ENCODE results near the gene TMC8. TPM values are rescaled to one million over a fixed set of nuclear protein-coding genes. Genes with fewer than 3 reads are reported as not detected.
A peak's percentile ranks its signal among the peaks of the same experiment; 100 is the strongest.
"Not testable (repeated sequence)": the region's sequence is repeated elsewhere in the genome, so short reads cannot be mapped to it uniquely, and the experiment has no call there.

TMC8 gene
- total RNA-seq, 2 experiments from 2014 or later, result 258 to 278 TPM

DNA sequence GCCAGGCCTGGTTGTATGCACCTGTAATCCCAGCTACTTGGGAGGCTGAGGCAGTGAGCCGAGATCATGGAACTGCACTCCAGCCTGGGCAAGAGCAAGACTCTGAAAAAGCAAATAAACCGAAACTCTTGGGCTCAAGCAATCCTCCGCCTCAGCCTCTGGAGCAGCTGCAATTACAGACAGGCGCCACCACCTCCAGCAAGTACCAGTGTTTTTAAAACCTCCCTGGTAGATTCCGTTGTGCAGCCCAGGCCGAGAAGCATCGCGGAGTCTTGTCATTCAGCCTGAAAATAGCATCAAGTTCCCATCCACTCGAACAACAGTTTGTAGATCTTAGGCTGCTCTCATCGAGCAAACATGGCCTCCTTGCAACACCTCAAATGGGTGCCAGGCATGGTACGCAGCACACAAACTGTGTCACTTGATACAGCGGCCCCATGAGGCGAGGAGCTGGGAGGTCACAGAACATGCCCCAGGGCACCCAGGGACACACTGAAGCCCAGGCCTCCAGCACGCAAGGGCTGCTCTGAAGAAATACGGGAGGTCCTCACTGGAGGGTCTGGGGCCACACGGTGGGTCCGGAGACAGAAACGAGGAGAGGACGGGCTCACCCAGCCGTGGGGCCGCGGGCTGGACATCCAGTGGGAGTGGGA, 20.1 kb upstream of the TMC8 start:
- Mint-ChIP-seq H3K9me3 (ENCODE audit: insufficient read depth) (no peaks in the 10 kb centered on the region), H3K27me3 (ENCODE audit: low read depth) (no peaks in the 10 kb centered on the region), H3K36me3 (ENCODE audit: low read depth) (peaks cover 64% of the 10 kb centered on the region), H3K27ac (peak overlapping the region; percentile 26), H3K4me1 (ENCODE audit: low read depth) (peaks cover 32% of the 10 kb centered on the region), H3K4me3 (no peak overlapping the region)
- DNase-seq (no peak), ATAC-seq (no peak)
- ChIA-PET CTCF (interaction anchor here (0.9 to 6.3 kb wide), 4 partner anchors 15 to 33 kb away, joined by 3 to 63 read pairs (median 3); no protein-coding TSS in a partner anchor), POLR2A (interaction anchor here (0.6 to 1.1 kb wide), 2 partner anchors 17 to 76 kb away, joined by 4 to 5 read pairs; partner anchors contain the start of gene TMC6)

DNA sequence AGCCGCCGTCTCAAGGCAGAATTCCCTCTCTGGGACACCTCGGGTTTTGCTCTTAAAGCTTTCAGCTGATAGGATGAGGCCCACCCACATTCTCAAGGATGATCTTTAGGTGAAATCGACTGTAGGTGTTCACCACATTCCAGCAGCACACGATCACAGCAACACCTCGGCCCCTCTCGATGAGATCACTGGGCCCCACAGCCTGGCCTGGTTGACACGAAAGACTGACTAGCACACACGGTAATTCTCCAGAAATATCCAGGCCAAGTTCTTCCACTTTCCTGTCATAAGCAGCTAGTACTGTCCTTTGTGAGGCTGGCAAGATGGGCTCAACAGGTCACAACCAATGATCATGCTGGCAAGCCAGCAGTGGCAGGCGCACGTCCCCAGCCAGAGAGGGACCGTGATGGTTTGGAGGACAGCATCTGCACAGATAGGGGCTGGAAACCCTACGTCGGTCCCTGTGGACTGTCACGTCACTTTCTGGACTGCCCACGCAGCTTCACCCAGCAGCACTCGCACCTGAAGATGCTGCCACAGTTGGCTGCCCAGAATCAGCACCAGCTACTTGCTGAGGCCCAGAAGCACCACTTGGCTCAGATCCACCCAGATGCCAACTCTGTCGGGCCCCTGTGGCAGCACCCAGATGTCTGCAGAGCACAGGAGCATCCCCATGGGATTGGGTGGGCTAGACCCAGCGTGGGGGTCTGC, 19.4 kb upstream of the TMC8 start:
- ATAC-seq, result no peak
- ChIA-PET POLR2A (interaction anchor here (0.6 to 1.2 kb wide), 3 partner anchors 17 to 75 kb away, joined by 3 to 5 read pairs (median 4); partner anchors contain the start of gene TMC6), CTCF (interaction anchor here (0.9 to 6.3 kb wide), 4 partner anchors 10 to 33 kb away, joined by 3 to 63 read pairs (median 4); no protein-coding TSS in a partner anchor)
- DNase-seq, result no peak
- Mint-ChIP-seq H3K36me3 (ENCODE audit: low read depth) (peaks cover 64% of the 10 kb centered on the region), H3K9me3 (ENCODE audit: insufficient read depth) (no peaks in the 10 kb centered on the region), H3K27ac (peak overlapping the region; percentile 6), H3K4me3 (no peak overlapping the region), H3K4me1 (ENCODE audit: low read depth) (peaks cover 32% of the 10 kb centered on the region), H3K27me3 (ENCODE audit: low read depth) (no peaks in the 10 kb centered on the region)

DNA sequence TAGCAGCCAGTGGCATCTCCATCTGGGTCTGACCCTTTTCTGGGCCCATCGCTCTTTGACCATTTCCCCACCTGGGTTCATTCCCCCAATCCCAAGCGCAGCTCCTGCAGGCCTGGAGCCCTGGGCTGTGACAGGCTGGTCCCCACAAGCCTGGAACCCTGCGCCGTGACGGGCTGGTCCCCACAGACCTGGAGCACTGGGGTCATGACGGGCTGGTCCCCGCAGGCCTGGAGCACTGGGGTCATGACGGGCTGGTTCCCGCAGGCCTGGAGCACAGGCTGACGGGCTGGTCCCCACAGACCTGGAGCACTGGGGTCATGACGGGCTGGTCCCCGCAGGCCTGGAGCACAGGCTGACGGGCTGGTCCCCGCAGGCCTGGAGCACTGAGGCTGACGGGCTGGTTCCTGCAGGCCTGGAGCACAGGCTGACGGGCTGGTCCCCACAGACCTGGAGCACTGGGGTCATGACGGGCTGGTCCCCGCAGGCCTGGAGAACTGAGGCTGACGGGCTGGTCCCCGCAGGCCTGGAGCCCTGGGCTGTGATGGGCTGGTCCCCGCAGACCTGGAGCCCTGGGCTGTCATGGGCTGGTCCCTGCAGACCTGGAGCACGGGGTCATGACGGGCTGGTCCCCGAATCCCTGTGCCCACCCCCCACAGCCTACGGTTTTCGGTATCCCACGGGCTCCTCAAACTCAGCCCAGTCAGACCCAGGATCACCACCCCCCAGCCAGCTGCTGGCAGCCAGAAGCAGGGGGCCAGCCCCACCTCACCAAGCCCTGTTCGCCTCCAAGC, 18.6 kb upstream of the TMC8 start:
- H3K9me3 Mint-ChIP-seq (ENCODE audit: insufficient read depth), result no peaks in the 10 kb centered on the region
- no peak overlapping the region for H3K4me3 Mint-ChIP-seq
- peaks cover 66% of the 10 kb centered on the region for H3K36me3 Mint-ChIP-seq (ENCODE audit: low read depth)
- no peaks in the 10 kb centered on the region for H3K27me3 Mint-ChIP-seq (ENCODE audit: low read depth)
- no peak overlapping the region for H3K27ac Mint-ChIP-seq
- ATAC-seq (no peak), DNase-seq (no peak)
- H3K4me1 Mint-ChIP-seq (ENCODE audit: low read depth), result peaks cover 34% of the 10 kb centered on the region
- ChIA-PET CTCF (interaction anchor here (0.9 to 6.3 kb wide), 10 partner anchors 11 to 140 kb away, joined by 3 to 63 read pairs (median 6); no protein-coding TSS in a partner anchor), POLR2A (interaction anchor here (0.5 to 4.6 kb wide), 6 partner anchors 9 to 30 kb away, joined by 3 to 36 read pairs (median 4); partner anchors contain the start of genes TMC6 and TMC8)

GRCh38 chr17:78112518-78113471, 17.8 kb upstream of the TMC8 start:
- H3K27ac Mint-ChIP-seq, result peak overlapping the region; percentile 81
- DNase-seq, result peak; percentile 84
- H3K4me3 Mint-ChIP-seq, result no peak overlapping the region
- peaks cover 67% of the 10 kb centered on the region for H3K36me3 Mint-ChIP-seq (ENCODE audit: low read depth)
- peaks cover 36% of the 10 kb centered on the region for H3K4me1 Mint-ChIP-seq (ENCODE audit: low read depth)
- ChIA-PET CTCF (interaction anchor here (0.9 to 6.3 kb wide), 12 partner anchors 12 to 139 kb away, joined by 3 to 63 read pairs (median 6); partner anchors contain the start of gene TMC8), POLR2A (interaction anchor here (0.5 to 4.6 kb wide), 6 partner anchors 8 to 22 kb away, joined by 3 to 36 read pairs (median 7); partner anchors contain the start of gene TMC8)
- H3K9me3 Mint-ChIP-seq (ENCODE audit: insufficient read depth), result no peaks in the 10 kb centered on the region
- peak; percentile 80 for ATAC-seq
- H3K27me3 Mint-ChIP-seq (ENCODE audit: low read depth), result no peaks in the 10 kb centered on the region

GRCh38 chr17:78113804-78114785, 16.5 kb upstream of the TMC8 start:
- POLR2A ChIA-PET, result interaction anchor here (0.6 to 4.6 kb wide), 9 partner anchors 8 to 70 kb away, joined by 3 to 36 read pairs (median 6); partner anchors contain the start of gene TMC8
- Mint-ChIP-seq H3K36me3 (ENCODE audit: low read depth) (peaks cover 65% of the 10 kb centered on the region), H3K4me3 (peak overlapping the region; percentile 10), H3K27me3 (ENCODE audit: low read depth) (no peaks in the 10 kb centered on the region), H3K27ac (peak overlapping the region; percentile 82), H3K4me1 (ENCODE audit: low read depth) (peaks cover 43% of the 10 kb centered on the region), H3K9me3 (ENCODE audit: insufficient read depth) (no peaks in the 10 kb centered on the region)
- DNase-seq, result peak; percentile 63
- CTCF ChIA-PET, result interaction anchor here (0.6 to 6.3 kb wide), 11 partner anchors 11 to 137 kb away, joined by 3 to 63 read pairs (median 7); partner anchors contain the start of gene TMC8
- peak; percentile 62 for ATAC-seq

GRCh38 chr17:78114831-78115723, 15.5 kb upstream of the TMC8 start:
- Mint-ChIP-seq H3K36me3 (ENCODE audit: low read depth) (peaks cover 66% of the 10 kb centered on the region), H3K27ac (peak overlapping the region; percentile 82), H3K4me3 (no peak overlapping the region), H3K9me3 (ENCODE audit: insufficient read depth) (no peaks in the 10 kb centered on the region), H3K4me1 (ENCODE audit: low read depth) (peaks cover 47% of the 10 kb centered on the region), H3K27me3 (ENCODE audit: low read depth) (no peaks in the 10 kb centered on the region)
- DNase-seq, result no peak
- ATAC-seq, result no peak
- CTCF ChIA-PET, result interaction anchor here (0.9 to 6.3 kb wide), 4 partner anchors 17 to 136 kb away, joined by 3 to 63 read pairs (median 4); partner anchors contain the start of genes AFMID and TK1
- POLR2A ChIA-PET, result interaction anchor here (0.6 to 4.6 kb wide), 7 partner anchors 11 to 69 kb away, joined by 3 to 36 read pairs (median 4); partner anchors contain the start of gene TMC8

DNA sequence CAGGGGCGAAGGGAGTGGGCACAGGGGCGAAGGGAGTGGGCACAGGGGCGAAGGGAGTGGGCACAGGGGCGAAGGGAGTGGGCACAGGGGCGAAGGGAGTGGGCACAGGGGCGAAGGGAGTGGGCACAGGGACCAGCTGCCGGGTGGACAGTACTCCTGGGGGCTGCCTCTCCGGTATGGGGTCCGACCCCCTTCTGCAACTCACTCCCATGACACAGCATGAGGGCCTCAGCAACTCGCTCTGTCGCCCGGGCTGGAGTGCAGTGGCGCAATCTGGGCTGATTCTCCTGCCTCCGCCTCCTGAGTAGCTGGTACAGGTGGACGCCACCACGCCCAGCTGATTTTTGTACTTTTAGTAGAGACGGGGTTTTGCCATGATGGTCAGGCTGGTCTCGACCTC, 14.8 kb upstream of the TMC8 start:
- DNase-seq; H3K27ac Mint-ChIP-seq; H3K4me3 Mint-ChIP-seq; ATAC-seq; H3K27me3 Mint-ChIP-seq (ENCODE audit: low read depth); H3K9me3 Mint-ChIP-seq (ENCODE audit: insufficient read depth): not testable (repeated sequence)
- ChIA-PET CTCF (interaction anchor here (0.9 to 6.3 kb wide), 2 partner anchors 20 to 71 kb away, joined by 3 to 63 read pairs; partner anchors contain the start of genes AFMID and TK1), POLR2A (interaction anchor here (0.9 to 4.6 kb wide), 3 partner anchors 10 to 19 kb away, joined by 3 to 36 read pairs (median 7); partner anchors contain the start of gene TMC8)
- Mint-ChIP-seq H3K36me3 (ENCODE audit: low read depth) (peaks cover 66% of the 10 kb centered on the region), H3K4me1 (ENCODE audit: low read depth) (peaks cover 53% of the 10 kb centered on the region)

GRCh38 chr17:78116411-78116810, 14.2 kb upstream of the TMC8 start:
- CTCF ChIA-PET, result interaction anchor here (0.9 to 6.3 kb wide), 2 partner anchors 19 to 70 kb away, joined by 3 to 63 read pairs; partner anchors contain the start of genes AFMID and TK1
- no peak overlapping the region for H3K27ac Mint-ChIP-seq
- H3K27me3 Mint-ChIP-seq (ENCODE audit: low read depth), result no peaks in the 10 kb centered on the region
- no peak overlapping the region for H3K4me3 Mint-ChIP-seq
- peaks cover 59% of the 10 kb centered on the region for H3K4me1 Mint-ChIP-seq (ENCODE audit: low read depth)
- DNase-seq (no peak), ATAC-seq (no peak)
- no peaks in the 10 kb centered on the region for H3K9me3 Mint-ChIP-seq (ENCODE audit: insufficient read depth)
- peaks cover 65% of the 10 kb centered on the region for H3K36me3 Mint-ChIP-seq (ENCODE audit: low read depth)
- POLR2A ChIA-PET, result interaction anchor here (0.9 to 4.6 kb wide), 3 partner anchors 9 to 18 kb away, joined by 3 to 36 read pairs (median 7); partner anchors contain the start of gene TMC8
